Activated T-helper 1 cell treated with anti-CD3 and anti-CD28 coated beads, Interleukin-12 subunit alpha, Interleukin-12 subunit beta, Interleukin-2, Interleukin-4 antibody, amounts not matched to agents 30 ng/mL and 10 ng/mL and 1 ng/mL, durations not matched to agents 14 hours and 24 hours and 36 hours (primary cell): Measurements from ENCODE around the gene ABCC3. TPM values are rescaled to one million over a fixed set of nuclear protein-coding genes. Genes with fewer than 3 reads are reported as not detected.
"Not testable (repeated sequence)": the region's sequence is repeated elsewhere in the genome, so short reads cannot be mapped to it uniquely, and the experiment has no call there.

Source experiments
- DNase-seq: peaks from one replicate; pipeline ENCODE4 v3.0.0; 2021; ENCODE audit warnings: low spot score
- H3K27ac Mint-ChIP-seq: one replicate; pipeline ENCODE4 v1.8.0; 2021; ENCODE audit warnings: mild to moderate bottlenecking, mixed read lengths
- H3K27me3 Mint-ChIP-seq: one replicate; pipeline ENCODE4 v1.8.0; 2022; ENCODE audit warnings: mild to moderate bottlenecking, moderate library complexity, mixed read lengths; ENCODE audit not compliant: insufficient read depth
- H3K36me3 Mint-ChIP-seq: one replicate; pipeline ENCODE4 v1.8.0; 2021; ENCODE audit warnings: low read depth, mixed read lengths
- H3K4me1 Mint-ChIP-seq: one replicate; pipeline ENCODE4 v1.8.0; 2021; ENCODE audit warnings: low read depth, mixed read lengths
- H3K4me3 Mint-ChIP-seq: one replicate; pipeline ENCODE4 v1.8.0; 2021; ENCODE audit warnings: mild to moderate bottlenecking, moderate library complexity, mixed read lengths
- H3K9me3 Mint-ChIP-seq: one replicate; pipeline ENCODE4 v1.8.0; 2021; ENCODE audit warnings: mixed read lengths
- intact Hi-C: fragments of 100-400 bp; cut with micrococcal nuclease; formaldehyde crosslinking; loops from one replicate; pipeline ENCODE4 v1.15.1; 2024
- total RNA-seq: library from RNA; stranded (reverse); gene quantifications from 2 replicates; pipeline ENCODE4 v1.2.3, GENCODE V29; 2022

The ABCC3 gene
- total RNA-seq, 1 donor from 2014 or later = not detected

DNA sequence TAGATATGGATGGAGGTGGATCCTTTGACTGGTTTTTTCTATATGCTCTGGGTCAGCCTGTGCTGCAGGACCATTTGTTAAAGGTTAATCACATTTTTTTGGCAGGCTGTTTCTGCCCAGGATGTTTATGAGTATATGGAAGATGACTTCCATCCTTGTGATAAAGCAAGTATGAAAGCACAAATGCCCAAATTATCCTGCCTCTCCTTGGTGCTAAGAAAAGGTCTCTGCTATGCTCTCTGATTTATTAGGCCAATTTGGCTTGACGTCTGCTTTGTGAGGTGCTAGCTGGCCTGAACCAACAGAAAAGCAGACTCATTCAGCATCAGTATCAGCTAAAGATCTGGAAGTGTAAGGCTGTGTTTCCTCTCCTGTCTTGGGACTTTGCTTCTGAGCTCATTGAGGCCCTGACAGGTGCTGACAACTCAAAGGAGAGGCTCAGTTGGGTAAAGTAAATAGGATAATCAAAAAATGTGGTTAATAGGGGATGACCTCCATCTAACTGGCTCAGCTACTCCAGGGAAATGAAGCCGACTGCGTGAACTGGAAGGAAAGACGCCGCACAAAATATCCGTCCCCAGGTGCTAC lies 57.9 kb downstream of the ABCC3 start:
- peaks cover 8% of the 10 kb centered on the region for H3K4me1 Mint-ChIP-seq
- DNase-seq = no peak
- no peak overlapping the region for H3K27ac Mint-ChIP-seq
- intact Hi-C loops = no loop called here
- H3K36me3 Mint-ChIP-seq = peaks cover 43% of the 10 kb centered on the region
- H3K4me3 Mint-ChIP-seq = no peak overlapping the region
- no peaks in the 10 kb centered on the region for H3K9me3 Mint-ChIP-seq
- H3K27me3 Mint-ChIP-seq = no peaks in the 10 kb centered on the region

DNA sequence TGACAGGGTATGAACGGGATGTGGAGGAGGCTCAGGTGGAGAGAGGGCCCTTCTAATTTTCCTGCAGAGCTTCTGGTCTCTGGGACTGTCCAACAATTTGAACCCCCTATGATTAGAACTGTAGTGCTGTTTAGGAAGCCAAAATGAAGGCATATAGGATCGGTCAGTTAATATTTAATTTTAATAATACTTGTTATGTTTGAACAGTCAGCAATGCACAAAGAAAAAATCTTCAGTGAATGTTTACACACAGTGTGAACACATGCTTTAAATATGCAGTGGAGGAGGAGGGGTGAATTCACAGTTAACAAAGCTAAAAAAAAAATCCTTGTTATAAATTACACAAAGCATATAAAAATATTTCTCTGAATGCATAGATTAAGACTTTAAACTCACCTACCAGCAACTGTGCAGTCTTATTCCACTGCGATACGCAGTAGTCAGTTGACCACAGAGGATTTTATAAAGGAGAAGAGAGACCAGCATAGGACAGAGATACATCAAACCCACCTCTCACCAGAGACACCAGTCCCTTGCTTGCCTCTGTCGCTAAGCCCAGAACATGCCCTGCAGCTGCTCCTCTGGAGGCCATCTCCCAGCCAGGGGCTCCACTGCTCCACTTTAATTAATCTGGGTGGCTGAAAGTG lies 58.5 kb downstream of the ABCC3 start:
- peaks cover 14% of the 10 kb centered on the region for H3K4me1 Mint-ChIP-seq
- intact Hi-C loops = no loop called here
- peaks cover 48% of the 10 kb centered on the region for H3K36me3 Mint-ChIP-seq
- DNase-seq = no peak
- H3K9me3 Mint-ChIP-seq = no peaks in the 10 kb centered on the region
- no peak overlapping the region for H3K4me3 Mint-ChIP-seq
- no peaks in the 10 kb centered on the region for H3K27me3 Mint-ChIP-seq
- no peak overlapping the region for H3K27ac Mint-ChIP-seq

DNA sequence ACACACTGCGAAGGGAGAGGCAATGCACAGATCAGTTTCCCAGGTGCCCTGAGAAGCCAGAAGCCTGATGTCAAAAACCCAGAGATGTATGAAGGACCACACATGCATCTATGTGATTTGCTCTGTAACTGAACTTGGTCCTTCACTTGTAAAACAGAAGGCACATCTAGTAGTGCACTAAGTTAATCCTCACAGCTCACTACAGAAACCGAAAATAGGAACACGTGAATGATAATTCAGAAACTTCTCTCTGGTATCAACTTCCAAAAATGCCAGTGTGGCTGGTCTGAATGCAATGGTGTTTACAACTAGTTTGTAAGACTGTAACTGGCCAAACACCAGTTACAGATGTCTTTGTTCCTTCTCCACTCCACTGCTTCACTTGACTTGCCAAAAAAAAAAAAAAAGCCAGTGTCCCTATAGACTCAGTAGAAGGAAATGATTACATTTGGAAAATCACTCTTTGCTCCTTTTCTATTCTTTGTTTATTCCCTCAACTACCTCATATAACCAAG lies 61.7 kb downstream of the ABCC3 start:
- Mint-ChIP-seq H3K36me3 (peaks cover 62% of the 10 kb centered on the region), H3K27ac (no peak overlapping the region), H3K4me1 (peaks cover 25% of the 10 kb centered on the region), H3K4me3 (no peak overlapping the region), H3K27me3 (no peaks in the 10 kb centered on the region), H3K9me3 (no peaks in the 10 kb centered on the region)
- DNase-seq = no peak
- intact Hi-C loops = loop anchor here (5.0 kb wide), 1 partner anchor 214 kb away; no protein-coding TSS in a partner anchor

DNA sequence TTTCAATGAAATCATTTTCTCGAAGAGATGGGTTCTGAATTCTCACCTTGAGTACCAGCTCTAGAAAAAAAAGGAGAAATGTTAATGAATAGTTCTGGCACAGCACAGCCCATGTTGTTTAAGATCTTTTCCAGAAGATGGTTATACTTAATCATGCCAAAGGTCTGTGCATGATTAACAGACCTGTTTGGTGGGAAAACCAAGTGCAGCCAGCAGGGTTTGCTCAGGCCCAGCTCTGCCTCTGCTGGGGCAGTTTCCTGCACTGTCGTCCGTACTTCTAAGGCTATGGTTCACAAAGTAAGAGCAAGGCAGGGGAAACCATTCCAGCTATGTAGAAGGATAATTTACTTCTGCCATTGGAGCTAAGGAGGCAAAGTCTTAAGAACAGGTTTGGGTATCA lies 62.4 kb downstream of the ABCC3 start:
- H3K27me3 Mint-ChIP-seq = no peaks in the 10 kb centered on the region
- H3K36me3 Mint-ChIP-seq = peaks cover 61% of the 10 kb centered on the region
- peaks cover 31% of the 10 kb centered on the region for H3K4me1 Mint-ChIP-seq
- intact Hi-C loops = loop anchor here (5.0 kb wide), 1 partner anchor 215 kb away; no protein-coding TSS in a partner anchor
- no peaks in the 10 kb centered on the region for H3K9me3 Mint-ChIP-seq
- no peak overlapping the region for H3K27ac Mint-ChIP-seq
- H3K4me3 Mint-ChIP-seq = no peak overlapping the region
- no peak for DNase-seq

DNA sequence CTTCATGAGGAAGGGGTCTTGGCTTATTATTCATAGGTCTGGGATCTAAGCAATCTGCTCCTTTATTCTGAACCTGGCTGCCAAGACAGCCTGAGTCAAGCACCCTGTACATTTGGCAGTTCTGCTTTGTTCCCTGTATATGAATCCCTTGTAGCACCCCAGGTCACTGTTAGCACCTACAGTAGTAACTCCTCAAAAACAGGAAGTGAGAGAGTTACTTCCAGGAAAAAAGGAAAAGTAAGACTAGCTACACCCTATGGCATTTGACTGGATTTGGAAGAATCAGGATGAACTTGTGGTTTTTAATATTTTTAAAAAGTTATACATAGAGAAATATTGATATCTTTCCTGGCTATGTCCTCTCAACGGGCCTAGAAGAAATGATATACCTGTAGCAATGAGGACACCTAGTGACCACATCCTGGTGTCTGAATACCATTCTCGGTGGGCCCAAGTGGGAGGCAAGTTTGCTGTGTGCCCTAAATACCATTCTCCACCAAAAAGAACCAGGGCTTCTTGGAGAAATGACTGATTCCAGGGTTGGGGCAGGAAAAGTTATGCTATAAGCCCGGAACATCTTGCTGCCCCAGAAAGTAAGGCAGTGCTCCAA lies 63.1 kb downstream of the ABCC3 start:
- intact Hi-C loops = loop anchor here (5.0 kb wide), 1 partner anchor 215 kb away; no protein-coding TSS in a partner anchor
- H3K36me3 Mint-ChIP-seq = peaks cover 55% of the 10 kb centered on the region
- no peaks in the 10 kb centered on the region for H3K9me3 Mint-ChIP-seq
- H3K27me3 Mint-ChIP-seq = no peaks in the 10 kb centered on the region
- H3K4me1 Mint-ChIP-seq = peaks cover 37% of the 10 kb centered on the region
- H3K4me3 Mint-ChIP-seq = no peak overlapping the region
- H3K27ac Mint-ChIP-seq = no peak overlapping the region
- no peak for DNase-seq

DNA sequence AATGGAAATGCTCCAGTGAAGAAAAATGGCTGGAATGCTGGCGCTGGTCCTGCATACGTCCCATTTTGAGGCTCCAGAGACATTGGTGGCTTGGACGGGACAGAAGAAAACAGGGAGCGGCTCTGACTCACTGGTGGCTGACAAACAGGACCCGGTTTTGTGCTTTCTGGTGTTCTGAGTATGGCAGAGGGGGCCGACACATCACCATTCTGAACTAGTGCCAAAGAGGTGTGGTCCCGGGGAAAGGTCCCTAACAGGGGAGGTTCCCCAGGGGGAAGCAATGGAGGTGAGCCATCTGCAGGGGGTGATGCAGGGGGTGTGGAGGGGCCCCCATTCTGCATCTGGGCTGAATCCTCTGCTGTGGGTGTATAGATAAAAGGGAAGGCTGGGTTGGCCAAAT lies 64.7 kb downstream of the ABCC3 start:
- Mint-ChIP-seq H3K27me3 (no peaks in the 10 kb centered on the region), H3K36me3 (peaks cover 54% of the 10 kb centered on the region), H3K27ac (no peak overlapping the region), H3K9me3 (no peaks in the 10 kb centered on the region), H3K4me1 (peaks cover 48% of the 10 kb centered on the region), H3K4me3 (no peak overlapping the region)
- no peak for DNase-seq
- intact Hi-C loops = loop anchor here (5.0 kb wide), 1 partner anchor 217 kb away; no protein-coding TSS in a partner anchor

DNA sequence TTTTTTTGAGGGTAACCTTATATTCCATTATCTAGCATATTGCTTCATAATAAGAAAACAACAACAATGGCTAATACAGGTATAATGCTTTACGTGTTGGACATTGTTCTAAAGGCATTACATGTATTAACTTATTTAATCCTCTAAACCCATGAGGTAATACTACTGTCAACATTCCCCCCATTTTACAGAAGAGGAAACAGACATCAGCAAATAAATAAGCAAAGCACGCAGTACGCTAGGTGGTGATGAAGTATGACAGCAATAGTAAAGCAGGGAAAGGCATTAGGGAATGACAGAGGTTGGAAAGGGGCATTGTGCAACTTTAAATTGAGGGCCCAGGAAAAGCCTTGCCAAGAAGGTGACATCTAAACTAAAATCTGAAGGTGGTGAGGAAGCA lies 68.5 kb downstream of the ABCC3 start:
- H3K27me3 Mint-ChIP-seq = no peaks in the 10 kb centered on the region
- peaks cover 31% of the 10 kb centered on the region for H3K36me3 Mint-ChIP-seq
- no peak overlapping the region for H3K4me3 Mint-ChIP-seq
- H3K27ac Mint-ChIP-seq = no peak overlapping the region
- peaks cover 44% of the 10 kb centered on the region for H3K4me1 Mint-ChIP-seq
- no peak for DNase-seq
- intact Hi-C loops = loop anchor here (10.0 kb wide), 1 partner anchor 452 kb away; the partner anchor contains the start of gene NME1
- H3K9me3 Mint-ChIP-seq = no peaks in the 10 kb centered on the region

DNA sequence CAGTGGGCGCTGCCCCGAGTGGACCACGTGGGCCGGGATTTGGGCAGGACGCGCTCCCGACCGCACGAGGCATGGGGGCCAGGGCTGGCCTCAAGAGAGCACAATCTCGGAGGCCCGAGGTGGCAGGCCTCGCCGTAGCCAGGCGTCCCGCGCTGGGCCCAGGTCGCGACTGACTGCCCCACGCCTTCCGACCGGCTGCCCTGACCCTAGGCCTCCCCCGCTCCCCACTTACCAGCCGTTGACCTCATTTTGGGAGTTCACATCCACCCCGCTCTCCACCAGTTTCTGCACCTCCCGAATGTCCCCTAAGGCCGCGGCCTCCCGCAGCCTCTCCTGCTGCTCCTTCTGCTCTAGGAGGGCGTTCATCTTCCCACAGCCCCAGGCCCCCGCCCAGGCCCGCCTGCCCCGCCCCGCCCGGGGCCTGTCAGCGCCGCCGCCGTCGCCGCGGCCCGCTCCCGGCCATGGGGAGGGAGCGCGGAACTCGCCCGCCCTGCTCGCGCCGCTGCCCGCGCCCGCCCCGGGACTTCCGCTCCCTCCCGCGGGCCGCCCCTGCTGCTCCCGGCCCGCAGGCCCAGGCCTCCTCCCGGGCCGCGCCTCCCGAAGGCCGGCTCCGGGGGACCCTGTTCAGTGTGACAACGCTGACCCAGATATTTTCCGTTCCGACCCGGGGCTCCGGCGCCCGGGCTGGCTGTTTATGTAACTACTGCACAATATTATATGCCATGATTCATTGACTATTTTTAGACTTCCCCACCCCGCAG lies 72.8 kb downstream of the ABCC3 start, which contains the start of gene ANKRD40:
TSS of gene ANKRD40 (minus strand) at position 626 of the 761 bp plus-strand sequence. CDS start at position 366, 260 bp downstream.
- H3K27ac Mint-ChIP-seq = peak within 1 kb of the TSS; percentile 97
- H3K9me3 Mint-ChIP-seq = no peaks in the 10 kb centered on the region
- H3K36me3 Mint-ChIP-seq = peaks cover 11% of the 10 kb centered on the region
- peaks cover 40% of the 10 kb centered on the region for H3K4me1 Mint-ChIP-seq
- peak; percentile 90 for DNase-seq
- intact Hi-C loops = loop anchor here (1.0 to 10.0 kb wide), 8 partner anchors 12 to 447 kb away; partner anchors contain the start of genes LRRC59, LUC7L3, NME1 and RSAD1
- peaks cover 3% of the 10 kb centered on the region for H3K27me3 Mint-ChIP-seq
- peak within 1 kb of the TSS; percentile 95 for H3K4me3 Mint-ChIP-seq

DNA sequence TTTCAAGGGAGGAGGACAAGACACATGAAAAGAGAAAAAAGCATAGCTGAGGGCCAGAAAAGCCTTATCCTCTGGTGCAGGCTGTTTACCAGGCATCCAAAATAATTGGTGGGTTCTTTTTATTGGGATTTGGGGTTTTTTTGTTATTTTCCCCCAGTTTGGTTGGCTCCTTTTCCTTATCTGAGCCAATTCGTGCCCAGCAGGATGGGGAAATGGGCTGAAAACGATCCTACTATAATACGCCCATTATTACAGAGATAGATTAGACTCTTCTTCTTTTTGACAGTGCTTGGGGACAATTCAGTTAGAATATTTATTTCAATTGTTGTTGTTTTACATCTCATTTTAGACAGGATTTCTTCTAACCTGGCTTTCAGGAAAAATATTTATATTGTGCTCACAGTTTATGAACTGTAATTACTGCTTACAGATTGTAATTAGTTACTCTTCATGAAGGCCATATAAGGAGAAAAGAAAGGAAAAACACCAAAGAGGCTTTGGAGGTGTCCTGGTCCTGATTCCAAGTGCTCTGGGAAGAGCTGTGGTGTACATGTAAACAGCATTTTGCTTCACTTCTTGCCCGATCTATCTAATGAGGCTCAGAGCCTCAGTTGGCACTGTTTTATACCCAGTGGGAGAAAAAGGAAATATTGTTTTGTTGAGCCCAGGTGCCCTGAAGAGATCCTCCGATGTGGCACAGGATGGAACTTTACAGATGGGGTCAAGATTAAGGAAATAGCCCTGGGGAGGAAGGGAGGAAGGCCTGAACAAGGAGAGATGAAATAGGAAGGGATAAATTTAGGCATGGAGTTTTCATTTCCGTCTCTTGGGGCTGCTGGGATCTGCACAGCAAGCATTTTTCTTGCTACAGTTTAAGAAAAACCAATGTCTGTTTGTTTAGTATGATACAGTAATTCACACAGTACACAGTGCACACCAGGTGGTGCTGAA lies 73.6 kb downstream of the ABCC3 start:
- peaks cover 3% of the 10 kb centered on the region for H3K27me3 Mint-ChIP-seq
- intact Hi-C loops = loop anchor here (1.0 to 10.0 kb wide), 4 partner anchors 11 to 446 kb away; partner anchors contain the start of genes LRRC59, LUC7L3, NME1 and SPATA20
- no peaks in the 10 kb centered on the region for H3K9me3 Mint-ChIP-seq
- H3K36me3 Mint-ChIP-seq = peaks cover 9% of the 10 kb centered on the region
- H3K27ac Mint-ChIP-seq = peak overlapping the region; percentile 92
- peak overlapping the region; percentile 85 for H3K4me3 Mint-ChIP-seq
- no peak for DNase-seq
- H3K4me1 Mint-ChIP-seq = peaks cover 34% of the 10 kb centered on the region

DNA sequence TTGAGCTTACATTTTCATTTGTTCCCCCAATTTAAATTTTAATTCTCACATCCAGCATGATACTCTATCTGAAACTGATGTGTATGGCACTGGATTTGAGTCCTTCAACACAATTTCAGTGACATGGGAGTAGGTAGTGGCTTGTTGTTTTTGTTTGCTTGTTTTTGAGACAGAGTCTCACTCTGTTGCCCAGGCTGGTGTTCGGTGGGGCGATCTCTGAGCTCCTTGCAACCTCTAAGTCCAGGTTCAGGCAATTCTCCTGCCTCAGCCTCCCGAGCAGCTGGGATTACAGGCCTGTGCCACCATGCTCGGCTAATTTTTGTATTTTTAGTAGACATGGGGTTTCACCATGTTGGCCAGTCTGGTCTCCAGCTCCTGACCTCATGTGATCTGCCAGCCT lies 74.4 kb downstream of the ABCC3 start:
- intact Hi-C loops = loop anchor here (5.0 to 10.0 kb wide), 2 partner anchors 312 to 446 kb away; partner anchors contain the start of genes LRRC59 and NME1
- H3K9me3 Mint-ChIP-seq, H3K36me3 Mint-ChIP-seq, DNase-seq, H3K27me3 Mint-ChIP-seq: not testable (repeated sequence)
- H3K27ac Mint-ChIP-seq = peak overlapping the region; percentile 92
- peak overlapping the region; percentile 85 for H3K4me3 Mint-ChIP-seq
- H3K4me1 Mint-ChIP-seq = peaks cover 27% of the 10 kb centered on the region

DNA sequence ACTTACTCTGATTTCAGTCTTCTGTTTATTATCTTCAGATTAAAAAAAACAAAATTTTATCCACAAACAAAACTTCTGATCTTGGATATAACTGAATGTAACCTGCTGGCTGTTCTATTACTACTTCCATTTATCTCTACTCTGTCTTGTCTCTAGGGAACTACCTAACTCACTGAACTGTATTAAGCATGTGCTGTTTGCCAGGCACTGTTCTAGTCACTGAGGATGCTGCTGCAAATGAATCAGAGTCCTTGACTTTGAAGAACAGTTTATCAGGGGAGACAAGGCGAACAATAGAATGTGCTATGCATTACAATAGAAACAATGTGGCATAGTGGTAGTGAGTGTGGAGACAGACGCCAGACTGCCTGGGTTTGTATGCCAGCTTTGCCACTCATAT lies 75.3 kb downstream of the ABCC3 start:
- Mint-ChIP-seq H3K4me1 (peaks cover 25% of the 10 kb centered on the region), H3K4me3 (peak overlapping the region; percentile 85), H3K36me3 (peaks cover 2% of the 10 kb centered on the region), H3K27me3 (peaks cover 3% of the 10 kb centered on the region), H3K9me3 (no peaks in the 10 kb centered on the region), H3K27ac (peak overlapping the region; percentile 35)
- intact Hi-C loops = no loop called here
- DNase-seq = no peak
